ENCODE results near the gene LARGE1.

The LARGE1 gene

GRCh38 chr22:33404723-33405122, 515.6 kb downstream of the LARGE1 start:
- Histone ChIP-seq H3K36me3 (no peaks in the 10 kb centered on the region), H3K4me3 (ENCODE audit: low read depth, low read length) (no peak overlapping the region), H3K9me3 (no peaks in the 10 kb centered on the region; the same call in 1 of the 2 replicates), H3K27me3 (no peaks in the 10 kb centered on the region), H3K4me1 (no peaks in the 10 kb centered on the region)
- no peak for TF ChIP-seq CTCF (IDR thresholded peaks at IDR 0.05; ENCODE audit: low read depth, low read length)
- no peak for DNase-seq

GRCh38 chr22:33402325-33402724, 518.0 kb downstream of the LARGE1 start:
- no peaks in the 10 kb centered on the region for H3K36me3 ChIP-seq
- no peak for TF ChIP-seq CTCF (IDR thresholded peaks at IDR 0.05; ENCODE audit: low read depth, low read length)
- H3K4me3 ChIP-seq (ENCODE audit: low read depth, low read length), result no peak overlapping the region
- H3K27me3 ChIP-seq, result no peaks in the 10 kb centered on the region
- H3K9me3 ChIP-seq, result no peaks in the 10 kb centered on the region; the same call in 1 of the 2 replicates
- DNase-seq, result no peak
- H3K4me1 ChIP-seq, result no peaks in the 10 kb centered on the region

GRCh38 chr22:33401291-33401690, 519.0 kb downstream of the LARGE1 start:
- no peak for TF ChIP-seq CTCF (IDR thresholded peaks at IDR 0.05; ENCODE audit: low read depth, low read length)
- Histone ChIP-seq H3K27me3 (no peaks in the 10 kb centered on the region), H3K9me3 (no peaks in the 10 kb centered on the region; the same call in 1 of the 2 replicates), H3K4me3 (ENCODE audit: low read depth, low read length) (no peak overlapping the region), H3K4me1 (no peaks in the 10 kb centered on the region), H3K36me3 (no peaks in the 10 kb centered on the region)
- DNase-seq, result no peak

- Histone ChIP-seq H3K4me1 (no peaks in the 10 kb centered on the region), H3K27me3 (no peaks in the 10 kb centered on the region), H3K4me3 (ENCODE audit: low read depth, low read length) (no peak overlapping the region), H3K9me3 (no peaks in the 10 kb centered on the region; the same call in 1 of the 2 replicates), H3K36me3 (no peaks in the 10 kb centered on the region)
- no peak for TF ChIP-seq CTCF (IDR thresholded peaks at IDR 0.05; ENCODE audit: low read depth, low read length)
- DNase-seq, result no peak
Observed at GRCh38 chr22:33400891-33401290, 519.4 kb downstream of the LARGE1 start.

- TF ChIP-seq CTCF (IDR thresholded peaks at IDR 0.05; ENCODE audit: low read depth, low read length), result no peak
- no peaks in the 10 kb centered on the region for H3K36me3 ChIP-seq
- no peaks in the 10 kb centered on the region; the same call in 1 of the 2 replicates for H3K9me3 ChIP-seq
- no peak overlapping the region for H3K4me3 ChIP-seq (ENCODE audit: low read depth, low read length)
- H3K4me1 ChIP-seq, result no peaks in the 10 kb centered on the region
- no peak for DNase-seq
- H3K27me3 ChIP-seq, result no peaks in the 10 kb centered on the region
Observed at GRCh38 chr22:33400061-33400840, 520.0 kb downstream of the LARGE1 start.

- H3K27me3 ChIP-seq, result no peaks in the 10 kb centered on the region
- H3K4me3 ChIP-seq (ENCODE audit: low read depth, low read length), result no peak overlapping the region
- DNase-seq, result no peak
- H3K36me3 ChIP-seq, result no peaks in the 10 kb centered on the region
- no peaks in the 10 kb centered on the region for H3K4me1 ChIP-seq
- H3K9me3 ChIP-seq, result no peaks in the 10 kb centered on the region
- TF ChIP-seq CTCF (IDR thresholded peaks at IDR 0.05; ENCODE audit: low read depth, low read length), result no peak
Observed at GRCh38 chr22:33397381-33397907, 522.8 kb downstream of the LARGE1 start.

All from BE2C (cell line).